HepG2 (cell line): ENCODE results near the gene ANKZF1. TPM values are rescaled to one million over a fixed set of nuclear protein-coding genes. Genes with fewer than 3 reads are reported as not detected.

Experiments
- CBX2 ChIP-seq, 2 experiments: fragments of 200-600 bp in 1 of 2; sonication (generic); formaldehyde crosslinking in 1 of 2; IDR thresholded peaks; 2 replicates each; pipeline versions ENCODE4 v1.7.0 to v1.8.1; 2018 to 2022; ENCODE audit warnings: low read depth in 2 of 2, low read length in 1 of 2, mild to moderate bottlenecking in 1 of 2, missing genetic modification reagents in 1 of 2
- CBX5 ChIP-seq: sonication (generic); formaldehyde crosslinking; IDR thresholded peaks from 2 replicates; pipeline ENCODE4 v1.4.0; 2020; ENCODE audit warnings: missing genetic modification reagents, borderline replicate concordance
- CCAR2 ChIP-seq: fragments of 200-400 bp; formaldehyde crosslinking; optimal IDR thresholded peaks from 2 replicates; pipeline ENCODE3; 2018; ENCODE audit warnings: low read depth, mild to moderate bottlenecking, low read length, moderate library complexity
- EP300 ChIP-seq, 3 experiments: sonication (generic) in 1 of 3; formaldehyde crosslinking in 1 of 3; IDR thresholded peaks; 2 replicates each; pipeline versions ENCODE4 v1.5.1 to v1.6.1; 2011 to 2020; ENCODE audit warnings: low read depth in 2 of 3, low read length in 2 of 3, borderline replicate concordance in 1 of 3, improper control_type of control experiment in 1 of 3, mild to moderate bottlenecking in 1 of 3, missing genetic modification reagents in 1 of 3, moderate library complexity in 1 of 3
- GPN1 ChIP-seq: sonication (generic); formaldehyde crosslinking; IDR thresholded peaks from 2 replicates; pipeline ENCODE4 v1.5.1; 2020; ENCODE audit warnings: missing genetic modification reagents, borderline replicate concordance
- HDAC2 ChIP-seq: sonication (generic); formaldehyde crosslinking; IDR thresholded peaks from 2 replicates; pipeline ENCODE4 v1.4.0; 2020; ENCODE audit warnings: missing genetic modification reagents
- HNF4A ChIP-seq: sonication (generic); formaldehyde crosslinking; IDR thresholded peaks from 2 replicates; pipeline ENCODE4 v1.4.0; 2020; ENCODE audit warnings: missing genetic modification reagents
- HNF4G ChIP-seq, 2 experiments: sonication (generic) in 1 of 2; formaldehyde crosslinking in 1 of 2; IDR thresholded peaks; 2 replicates each; pipeline versions ENCODE4 v1.4.0 to v1.6.1; 2011 to 2020; ENCODE audit warnings: borderline replicate concordance in 2 of 2, low read depth in 2 of 2, mild to moderate bottlenecking in 2 of 2, low read length in 1 of 2, missing genetic modification reagents in 1 of 2, moderate library complexity in 1 of 2
- HNRNPH1 ChIP-seq: fragments of 200-400 bp; formaldehyde crosslinking; optimal IDR thresholded peaks from 2 replicates; pipeline ENCODE3; 2017; ENCODE audit warnings: mild to moderate bottlenecking, low read depth, low read length
- KLF6 ChIP-seq: IDR thresholded peaks from 2 replicates; pipeline ENCODE4 v1.8.0; 2016; ENCODE audit warnings: missing biosample characterization, missing genetic modification reagents
- MLLT10 ChIP-seq: sonication (generic); formaldehyde crosslinking; IDR thresholded peaks from 2 replicates; pipeline ENCODE4 v1.4.0; 2020; ENCODE audit warnings: missing genetic modification reagents
- PRDM10 ChIP-seq: sonication (generic); formaldehyde crosslinking; IDR thresholded peaks from 2 replicates; pipeline ENCODE4 v1.4.0; 2020; ENCODE audit warnings: low read depth, missing genetic modification reagents
- SNAPC2 ChIP-seq: sonication (generic); formaldehyde crosslinking; IDR thresholded peaks from 2 replicates; pipeline ENCODE4 v1.8.1; 2022; ENCODE audit warnings: mild to moderate bottlenecking, missing genetic modification reagents
- STAT5B ChIP-seq: sonication (generic); formaldehyde crosslinking; IDR thresholded peaks from 2 replicates; pipeline ENCODE4 v1.4.0; 2020; ENCODE audit warnings: missing genetic modification reagents
- THAP11 ChIP-seq: IDR thresholded peaks from 2 replicates; pipeline ENCODE4 v1.6.1; 2016; ENCODE audit warnings: missing biosample characterization, missing genetic modification reagents
- ZMYM2 ChIP-seq: sonication (generic); formaldehyde crosslinking; IDR thresholded peaks from 2 replicates; pipeline ENCODE4 v1.8.0; 2022; ENCODE audit warnings: mild to moderate bottlenecking, missing genetic modification reagents
- ZMYM4 ChIP-seq: sonication (generic); formaldehyde crosslinking; IDR thresholded peaks from 2 replicates; pipeline ENCODE4 v1.8.1; 2023; ENCODE audit warnings: mild to moderate bottlenecking, missing genetic modification reagents
- ZNF644 ChIP-seq: IDR thresholded peaks from 2 replicates; pipeline ENCODE4 v1.6.1; 2016; ENCODE audit warnings: low read depth
- polyA plus RNA-seq, 8 experiments: library from polyadenylated mRNA; depleted of rRNA in 3 of 8; stranded (reverse) in 7 of 8; unstranded in 1 of 8; fragments of >200 nt; fragmentation: Illumina TruSeq in 4 of 8; extraction: Trizol in 4 of 8; gene quantifications; 2 replicates each; pipeline versions ENCODE4 v1.2.1 to v1.2.3, GENCODE V29; 2011 to 2016; ENCODE audit warnings: low read depth in 4 of 8, missing spikeins in 1 of 8, mixed read lengths in 1 of 8; ENCODE audit not compliant: insufficient read depth in 1 of 8
- total RNA-seq, 5 experiments: library from RNA; depleted of rRNA; stranded (reverse); fragments of >200 nt; fragmentation: Illumina TruSeq; extraction: Trizol; gene quantifications; 2 replicates each; pipeline ENCODE4 v1.2.3, GENCODE V29; 2016; ENCODE audit warnings: low read depth in 1 of 5
- TF ChIP-seq, protein P1 (sequence below): sonication (generic); formaldehyde crosslinking; IDR thresholded peaks from 2 replicates; pipeline ENCODE4 v1.9.0; 2022; ENCODE audit warnings: missing genetic modification reagents, mild to moderate bottlenecking, borderline replicate concordance
- TF ChIP-seq, protein P2 (sequence below): sonication (generic); formaldehyde crosslinking; IDR thresholded peaks from 2 replicates; pipeline ENCODE4 v1.8.1; 2022; ENCODE audit warnings: low read depth, mild to moderate bottlenecking, missing genetic modification reagents

Gene ANKZF1
- total and polyA plus RNA-seq, 2 of the 13 experiments (the other 11 are each of a cell fraction or from before 2014, with no cell fraction given), result 25.3 to 128 TPM

DNA sequence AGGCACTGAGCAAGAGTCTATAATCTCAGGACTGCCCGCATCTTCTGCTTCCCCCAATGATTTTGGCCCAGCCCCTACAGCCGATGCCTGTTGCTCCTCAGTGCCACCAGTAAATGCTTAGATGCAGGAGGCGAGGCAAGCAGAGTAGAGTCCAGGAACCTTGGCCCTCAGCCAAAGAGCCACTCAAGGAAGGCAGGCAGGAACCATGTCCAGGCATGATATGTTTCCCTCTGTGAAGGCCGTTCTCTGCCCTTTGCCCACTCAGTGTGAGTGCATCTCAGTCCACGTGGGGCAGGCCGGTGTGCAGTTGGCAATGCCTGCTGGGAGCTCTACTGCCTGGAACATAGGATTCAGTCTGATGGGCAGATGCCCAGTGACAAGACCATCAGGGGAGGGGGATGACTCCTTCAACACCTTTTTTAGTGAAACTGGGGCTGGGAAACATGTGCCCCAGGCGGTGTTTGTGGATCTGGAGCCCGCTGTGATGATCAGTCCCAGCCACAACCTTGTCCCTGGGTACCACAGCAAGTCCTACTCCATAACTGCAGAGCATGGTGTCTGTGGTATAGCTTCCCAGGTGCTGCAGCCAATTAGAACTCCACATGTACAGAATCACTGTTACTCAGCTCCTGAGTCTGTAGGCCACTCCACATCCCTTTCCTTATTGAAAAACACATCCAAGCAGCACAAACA is 39.9 kb downstream of the ANKZF1 start (continued):
- TF ChIP-seq, protein P1, sequence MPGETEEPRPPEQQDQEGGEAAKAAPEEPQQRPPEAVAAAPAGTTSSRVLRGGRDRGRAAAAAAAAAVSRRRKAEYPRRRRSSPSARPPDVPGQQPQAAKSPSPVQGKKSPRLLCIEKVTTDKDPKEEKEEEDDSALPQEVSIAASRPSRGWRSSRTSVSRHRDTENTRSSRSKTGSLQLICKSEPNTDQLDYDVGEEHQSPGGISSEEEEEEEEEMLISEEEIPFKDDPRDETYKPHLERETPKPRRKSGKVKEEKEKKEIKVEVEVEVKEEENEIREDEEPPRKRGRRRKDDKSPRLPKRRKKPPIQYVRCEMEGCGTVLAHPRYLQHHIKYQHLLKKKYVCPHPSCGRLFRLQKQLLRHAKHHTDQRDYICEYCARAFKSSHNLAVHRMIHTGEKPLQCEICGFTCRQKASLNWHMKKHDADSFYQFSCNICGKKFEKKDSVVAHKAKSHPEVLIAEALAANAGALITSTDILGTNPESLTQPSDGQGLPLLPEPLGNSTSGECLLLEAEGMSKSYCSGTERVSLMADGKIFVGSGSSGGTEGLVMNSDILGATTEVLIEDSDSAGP (CRISPR knock-in tag), result peak; percentile 57; the same call in 1 of the 2 replicates
- TF ChIP-seq THAP11 (CRISPR knock-in tag) (0 out of 2 replicates have a peak, but pooled peaks have one; percentile 15), HNRNPH1 (no peak), ZMYM4 (peak; percentile 59; the same call in 1 of the 2 replicates), CBX2 (IDR thresholded peaks at IDR 0.05; ENCODE audit: low read depth, low read length) (no peak), CBX2 (CRISPR knock-in tag; IDR thresholded peaks at IDR 0.05; ENCODE audit: low read depth) (no peak), KLF6 (no peak), HDAC2 (CRISPR knock-in tag) (0 out of 2 replicates have a peak, but pooled peaks have one; percentile 53), ZNF644 (CRISPR knock-in tag) (0 out of 2 replicates have a peak, but pooled peaks have one; percentile 22), SNAPC2 (CRISPR knock-in tag) (no peak), PRDM10 (CRISPR knock-in tag) (0 out of 2 replicates have a peak, but pooled peaks have one; percentile 37), CBX5 (CRISPR knock-in tag) (0 out of 2 replicates have a peak, but pooled peaks have one; percentile 31), CCAR2 (no peak), MLLT10 (CRISPR knock-in tag) (no peak), ZMYM2 (CRISPR knock-in tag) (peak; percentile 47; the same call in 1 of the 2 replicates), HNF4A (peak; percentile 82), HNF4G (IDR thresholded peaks at IDR 0.05; ENCODE audit: borderline replicate concordance, low read depth, low read length) (peak; percentile 35; the same call in 1 of the 2 replicates), HNF4G (CRISPR knock-in tag; IDR thresholded peaks at IDR 0.05; ENCODE audit: borderline replicate concordance, low read depth) (no peak), EP300 (IDR thresholded peaks at IDR 0.05; ENCODE audit: low read depth in 2 of 2, low read length in 2 of 2) (0 out of 4 replicates have a peak, but pooled peaks of 1 of the 2 experiments have one; percentile 14), EP300 (CRISPR knock-in tag; IDR thresholded peaks at IDR 0.05; ENCODE audit: borderline replicate concordance) (no peak), GPN1 (CRISPR knock-in tag) (no peak), STAT5B (CRISPR knock-in tag) (no peak)
- TF ChIP-seq, protein P2, sequence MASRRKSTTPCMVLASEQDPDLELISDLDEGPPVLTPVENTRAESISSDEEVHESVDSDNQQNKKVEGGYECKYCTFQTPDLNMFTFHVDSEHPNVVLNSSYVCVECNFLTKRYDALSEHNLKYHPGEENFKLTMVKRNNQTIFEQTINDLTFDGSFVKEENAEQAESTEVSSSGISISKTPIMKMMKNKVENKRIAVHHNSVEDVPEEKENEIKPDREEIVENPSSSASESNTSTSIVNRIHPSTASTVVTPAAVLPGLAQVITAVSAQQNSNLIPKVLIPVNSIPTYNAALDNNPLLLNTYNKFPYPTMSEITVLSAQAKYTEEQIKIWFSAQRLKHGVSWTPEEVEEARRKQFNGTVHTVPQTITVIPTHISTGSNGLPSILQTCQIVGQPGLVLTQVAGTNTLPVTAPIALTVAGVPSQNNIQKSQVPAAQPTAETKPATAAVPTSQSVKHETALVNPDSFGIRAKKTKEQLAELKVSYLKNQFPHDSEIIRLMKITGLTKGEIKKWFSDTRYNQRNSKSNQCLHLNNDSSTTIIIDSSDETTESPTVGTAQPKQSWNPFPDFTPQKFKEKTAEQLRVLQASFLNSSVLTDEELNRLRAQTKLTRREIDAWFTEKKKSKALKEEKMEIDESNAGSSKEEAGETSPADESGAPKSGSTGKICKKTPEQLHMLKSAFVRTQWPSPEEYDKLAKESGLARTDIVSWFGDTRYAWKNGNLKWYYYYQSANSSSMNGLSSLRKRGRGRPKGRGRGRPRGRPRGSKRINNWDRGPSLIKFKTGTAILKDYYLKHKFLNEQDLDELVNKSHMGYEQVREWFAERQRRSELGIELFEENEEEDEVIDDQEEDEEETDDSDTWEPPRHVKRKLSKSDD (CRISPR knock-in tag), result 0 out of 2 replicates have a peak, but pooled peaks have one; percentile 34
